A673 (cell line): ENCODE measurements around the gene BMX. TPM values are rescaled to one million over a fixed set of nuclear protein-coding genes. Genes with fewer than 3 reads are reported as not detected.

Experiments
- BruUV-seq: library from RNA; stranded (reverse); fragments of 400-500 nt; replicated peaks from 2 replicates; lab custom pipeline; 2021; lab: Mats Ljungman, UMichigan
- CTCF ChIA-PET: fragments of 300-600 bp; sonication (Branson Sonifier 250); formaldehyde crosslinking; loops from one replicate; lab custom pipeline; 2022; ENCODE audit warnings: antibody characterized with exemption; lab: Charles Lee
- POLR2A ChIA-PET: fragments of 300-600 bp; sonication (Branson Sonifier 250); formaldehyde crosslinking; loops from one replicate; lab custom pipeline; 2022; ENCODE audit warnings: antibody characterized with exemption; ENCODE audit not compliant: low non-redundant PET; lab: Charles Lee
- DNase-seq: peaks from one replicate; pipeline ENCODE4 v3.0.0-alpha.2; 2015; ENCODE audit warnings: low spot score
- H3K27ac ChIP-seq: fragments of 200-600 bp; sonication (generic); 2 replicates; pipeline ENCODE4 v1.5.1; 2016; ENCODE audit warnings: mixed run types, low read depth, mild to moderate bottlenecking, mixed read lengths, antibody characterized with exemption, low read length; ENCODE audit not compliant: poor library complexity, severe bottlenecking
- H3K27me3 ChIP-seq: fragments of 200-600 bp; sonication (generic); replicated peaks from 2 replicates; pipeline ENCODE4 v1.6.1; 2017; ENCODE audit warnings: mixed run types, low read depth, mild to moderate bottlenecking, mixed read lengths, antibody characterized with exemption, low read length; ENCODE audit not compliant: insufficient read depth, poor library complexity
- H3K36me3 ChIP-seq: fragments of 200-600 bp; sonication (generic); 2 replicates; pipeline ENCODE4 v1.6.1; 2016; ENCODE audit warnings: mixed run types, mild to moderate bottlenecking, mixed read lengths, antibody characterized with exemption, low read length; ENCODE audit not compliant: insufficient read depth, poor library complexity, severe bottlenecking
- H3K4me1 ChIP-seq: fragments of 200-600 bp; sonication (generic); 2 replicates; pipeline ENCODE4 v1.6.1; 2017; ENCODE audit warnings: mixed run types, mild to moderate bottlenecking, mixed read lengths, antibody characterized with exemption, low read length; ENCODE audit not compliant: insufficient read depth, poor library complexity, severe bottlenecking
- H3K4me3 ChIP-seq: fragments of 200-600 bp; sonication (generic); 2 replicates; pipeline ENCODE4 v1.5.1; 2016; ENCODE audit warnings: low read depth, mixed run types, mild to moderate bottlenecking, mixed read lengths, low read length; ENCODE audit not compliant: poor library complexity, severe bottlenecking
- H3K9me3 ChIP-seq: fragments of 200-600 bp; sonication (generic); 2 replicates; pipeline ENCODE4 v1.6.1; 2016; ENCODE audit warnings: mixed run types, low read depth, mild to moderate bottlenecking, mixed read lengths, antibody characterized with exemption, low read length; ENCODE audit not compliant: poor library complexity, severe bottlenecking
- CTCF ChIP-seq: fragments of 300-800, 200-600 bp; sonication (generic); conservative IDR thresholded peaks from 2 replicates; pipeline ENCODE4 v1.5.1; 2017; ENCODE audit warnings: low read depth, mild to moderate bottlenecking, antibody characterized with exemption, low read length, moderate library complexity, mixed read lengths
- EZH2 ChIP-seq: fragments of 200-600 bp; sonication (generic); IDR thresholded peaks from 2 replicates; pipeline ENCODE4 v1.6.1; 2017; ENCODE audit warnings: borderline replicate concordance, low read depth, mild to moderate bottlenecking, mixed read lengths, antibody characterized with exemption, low read length; ENCODE audit not compliant: poor library complexity, severe bottlenecking
- intact Hi-C: fragments of 100-400 bp; cut with micrococcal nuclease; formaldehyde crosslinking; loops from one replicate; pipeline ENCODE4 v1.10.0; 2022; ENCODE audit not compliant: unreplicated experiment
- total RNA-seq: library from RNA; stranded (reverse); gene quantifications from 2 replicates; pipeline ENCODE4 v1.2.3, GENCODE V29; 2021

The BMX gene
- total RNA-seq, 1 experiment from 2014 or later = not detected

- Histone ChIP-seq H3K27ac (no peak overlapping the region), H3K27me3 (peaks cover 31% of the 10 kb centered on the region), H3K36me3 (no peaks in the 10 kb centered on the region), H3K4me1 (no peaks in the 10 kb centered on the region), H3K4me3 (no peak overlapping the region), H3K9me3 (no peaks in the 10 kb centered on the region)
- intact Hi-C loops = no loop called here
- no peak for DNase-seq
- BruUV-seq = no TSS peak
- no peak for TF ChIP-seq CTCF
- no peak for TF ChIP-seq EZH2
- POLR2A ChIA-PET = no interaction called here
- CTCF ChIA-PET = no interaction called here
Measured at GRCh38 chrX:15547356-15547755, 46.7 kb downstream of the BMX start.

DNA sequence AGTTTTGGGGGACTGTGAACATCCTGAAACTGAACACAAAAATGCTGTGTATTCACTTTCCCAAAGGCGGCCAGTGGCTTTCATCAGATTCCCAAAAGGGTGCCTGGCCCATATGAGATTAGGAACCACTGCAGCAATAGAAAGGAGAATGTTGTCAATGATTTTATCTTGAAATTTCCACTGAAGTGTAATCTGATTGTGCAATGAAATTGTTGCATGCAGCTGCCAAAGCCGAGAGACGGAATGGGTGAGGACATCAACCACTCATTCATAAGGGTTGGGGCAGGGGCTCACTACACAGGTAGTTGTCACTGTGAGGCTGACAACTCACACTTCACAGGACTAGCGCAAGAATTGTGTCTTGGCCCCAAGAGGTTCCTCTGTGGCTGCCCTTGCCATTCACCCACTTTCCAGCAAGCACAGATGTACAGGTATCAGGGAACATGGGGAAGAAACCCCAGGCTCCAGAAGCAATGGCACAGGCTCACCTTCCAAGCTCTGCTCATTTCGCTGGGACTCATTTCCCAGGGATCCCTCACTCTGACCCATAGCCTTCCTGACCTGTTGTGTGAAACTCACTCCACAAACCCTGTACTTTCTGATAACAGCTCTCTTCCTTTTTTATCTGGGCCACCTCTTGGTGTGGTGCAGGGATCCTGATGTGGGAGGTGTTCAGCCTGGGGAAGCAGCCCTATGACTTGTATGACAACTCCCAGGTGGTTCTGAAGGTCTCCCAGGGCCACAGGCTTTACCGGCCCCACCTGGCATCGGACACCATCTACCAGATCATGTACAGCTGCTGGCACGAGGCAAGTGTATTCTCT lies 48.8 kb downstream of the BMX start:
- no peak overlapping the region for H3K27ac ChIP-seq
- ChIA-PET CTCF (no interaction called here), POLR2A (no interaction called here)
- H3K36me3 ChIP-seq = no peaks in the 10 kb centered on the region
- no TSS peak for BruUV-seq
- no peak overlapping the region for H3K4me3 ChIP-seq
- no peak for DNase-seq
- no peaks in the 10 kb centered on the region for H3K4me1 ChIP-seq
- no peaks in the 10 kb centered on the region for H3K9me3 ChIP-seq
- no peak for TF ChIP-seq CTCF
- intact Hi-C loops = no loop called here
- peaks cover 51% of the 10 kb centered on the region for H3K27me3 ChIP-seq

- H3K36me3 ChIP-seq = no peaks in the 10 kb centered on the region
- no peak for DNase-seq
- no TSS peak for BruUV-seq
- ChIA-PET POLR2A (no interaction called here), CTCF (no interaction called here)
- TF ChIP-seq EZH2 = no peak
- no peak for TF ChIP-seq CTCF
- no peaks in the 10 kb centered on the region for H3K9me3 ChIP-seq
- H3K27me3 ChIP-seq = peaks cover 34% of the 10 kb centered on the region
- no peaks in the 10 kb centered on the region for H3K4me1 ChIP-seq
- no peak overlapping the region for H3K4me3 ChIP-seq
- no peak overlapping the region for H3K27ac ChIP-seq
- intact Hi-C loops = no loop called here
Measured at GRCh38 chrX:15559227-15559626, 58.6 kb downstream of the BMX start.
